HFF-Myc (cell line): ENCODE data around the gene ALK.

Experiments used
- DNase-seq: peaks from one replicate; pipeline ENCODE4 v3.0.0-alpha.2; 2011; ENCODE audit warnings: low read depth; ENCODE audit errors: extremely low read depth
- H3K4me3 ChIP-seq: replicated peaks from 2 replicates; pipeline ENCODE4 v1.5.1; 2011; ENCODE audit warnings: low read depth, mild to moderate bottlenecking, control low read depth, low read length
- TF ChIP-seq, protein P1 (sequence below): IDR thresholded peaks from 2 replicates; pipeline ENCODE4 v1.5.1; 2012; ENCODE audit warnings: mild to moderate bottlenecking, low read depth, low read length, control low read depth; ENCODE audit errors: missing control alignments

The ALK gene

GRCh38 chr2:29317077-29317517, 604.3 kb downstream of the ALK start:
- H3K4me3 ChIP-seq: no peak overlapping the region
- DNase-seq: no peak
- TF ChIP-seq, protein P1, sequence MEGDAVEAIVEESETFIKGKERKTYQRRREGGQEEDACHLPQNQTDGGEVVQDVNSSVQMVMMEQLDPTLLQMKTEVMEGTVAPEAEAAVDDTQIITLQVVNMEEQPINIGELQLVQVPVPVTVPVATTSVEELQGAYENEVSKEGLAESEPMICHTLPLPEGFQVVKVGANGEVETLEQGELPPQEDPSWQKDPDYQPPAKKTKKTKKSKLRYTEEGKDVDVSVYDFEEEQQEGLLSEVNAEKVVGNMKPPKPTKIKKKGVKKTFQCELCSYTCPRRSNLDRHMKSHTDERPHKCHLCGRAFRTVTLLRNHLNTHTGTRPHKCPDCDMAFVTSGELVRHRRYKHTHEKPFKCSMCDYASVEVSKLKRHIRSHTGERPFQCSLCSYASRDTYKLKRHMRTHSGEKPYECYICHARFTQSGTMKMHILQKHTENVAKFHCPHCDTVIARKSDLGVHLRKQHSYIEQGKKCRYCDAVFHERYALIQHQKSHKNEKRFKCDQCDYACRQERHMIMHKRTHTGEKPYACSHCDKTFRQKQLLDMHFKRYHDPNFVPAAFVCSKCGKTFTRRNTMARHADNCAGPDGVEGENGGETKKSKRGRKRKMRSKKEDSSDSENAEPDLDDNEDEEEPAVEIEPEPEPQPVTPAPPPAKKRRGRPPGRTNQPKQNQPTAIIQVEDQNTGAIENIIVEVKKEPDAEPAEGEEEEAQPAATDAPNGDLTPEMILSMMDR: no peak

DNA sequence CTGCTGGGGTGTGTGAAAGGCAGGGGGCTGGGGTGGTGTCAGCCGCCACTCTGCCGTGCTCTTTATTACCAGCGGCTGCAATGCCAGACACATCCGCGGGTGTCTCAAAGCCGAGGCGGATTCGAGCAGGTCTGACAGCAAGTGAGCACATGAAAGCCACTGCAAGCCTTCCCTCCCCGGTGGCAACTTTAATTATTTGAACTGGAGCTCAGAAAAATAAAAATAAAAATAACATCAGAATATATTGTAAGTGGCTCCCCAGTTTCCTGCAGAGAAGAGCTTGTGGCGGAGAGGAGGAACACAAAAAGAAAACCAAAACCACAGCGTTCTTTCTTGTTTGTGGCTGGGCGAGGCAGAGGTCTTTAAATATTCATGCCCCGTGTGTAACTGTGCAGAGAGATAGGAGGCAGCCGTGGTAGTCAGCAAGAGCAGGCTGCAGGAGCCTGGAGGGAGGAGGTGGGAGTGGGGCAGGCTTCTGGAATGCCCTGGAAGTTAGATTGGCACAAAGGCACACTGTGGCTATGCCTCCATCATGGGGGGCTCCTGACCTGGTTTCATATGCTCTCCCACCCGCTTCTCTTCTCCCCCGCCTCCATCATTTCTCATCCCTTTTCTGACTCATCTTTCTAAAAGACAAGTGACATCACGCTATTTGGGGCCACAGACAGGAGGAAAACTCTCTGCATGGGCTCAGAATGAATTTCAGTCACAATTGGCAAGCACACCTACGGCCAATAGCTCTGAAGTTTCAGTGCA, 606.4 kb downstream of the ALK start:
- TF ChIP-seq, protein P1: no peak
- DNase-seq: no peak
- H3K4me3 ChIP-seq: no peak overlapping the region

DNA sequence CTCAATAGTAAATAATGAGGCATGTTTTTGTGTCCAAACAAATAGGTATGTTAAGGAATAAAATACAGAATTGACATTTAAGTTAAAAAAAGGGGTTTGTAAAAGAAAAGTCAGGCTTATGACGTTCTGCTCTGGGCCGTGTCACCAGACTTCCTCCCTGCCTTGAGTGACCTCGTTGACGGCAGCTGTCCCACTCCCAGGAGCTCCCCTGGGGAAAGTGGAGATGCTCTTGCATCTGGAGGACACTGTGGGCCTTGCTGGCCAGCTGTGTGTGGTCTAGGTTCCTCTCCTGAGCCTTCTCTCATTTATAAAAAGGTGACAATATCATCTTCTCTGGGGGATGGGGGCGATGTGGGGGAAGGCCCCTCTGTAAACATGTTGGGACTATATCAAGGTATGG, 609.9 kb downstream of the ALK start:
- no peak for DNase-seq
- TF ChIP-seq, protein P1: no peak
- no peak overlapping the region for H3K4me3 ChIP-seq

- TF ChIP-seq, protein P1: no peak
- DNase-seq: no peak
Measured at GRCh38 chr2:29310650-29311348, 610.6 kb downstream of the ALK start.

GRCh38 chr2:29309090-29310029, 612.0 kb downstream of the ALK start:
- peak; percentile 55 for DNase-seq
- TF ChIP-seq, protein P1: peak; percentile 86
- H3K4me3 ChIP-seq: no peak overlapping the region

More at GRCh38 chr2:29310650-29311348, 610.6 kb downstream of the ALK start:
- no peak overlapping the region for H3K4me3 ChIP-seq

DNA sequence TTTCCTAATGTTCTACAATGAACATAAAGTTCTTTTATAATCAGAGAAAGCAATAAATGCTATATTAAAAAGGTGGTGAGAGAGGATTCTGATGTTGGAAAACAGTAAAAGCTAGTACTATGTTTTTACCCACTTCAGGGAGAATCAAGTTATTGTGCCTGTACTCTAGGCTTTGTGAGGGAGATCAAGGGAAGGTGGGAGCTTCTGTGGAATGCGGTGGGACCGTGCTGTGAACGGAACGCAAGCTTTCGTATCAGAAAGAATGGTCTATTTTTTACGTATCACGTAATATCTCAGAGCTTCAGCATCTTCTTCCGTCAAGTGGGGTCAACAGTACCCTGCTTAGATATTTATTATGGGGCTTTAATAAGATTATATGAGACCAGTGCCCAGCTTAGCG, 613.0 kb downstream of the ALK start:
- TF ChIP-seq, protein P1: no peak
- H3K4me3 ChIP-seq: no peak overlapping the region
- no peak for DNase-seq
